ENCODE measurements around the gene LRBA. TPM values are rescaled to one million over a fixed set of nuclear protein-coding genes. Genes with fewer than 3 reads are reported as not detected.

Gene LRBA
- total RNA-seq, 1 experiment from 2014 or later = 69.1 TPM

- TF ChIP-seq MYBL2 (CRISPR knock-in tag; IDR thresholded peaks at IDR 0.05) (no peak), SMAD4 (CRISPR knock-in tag; IDR thresholded peaks at IDR 0.05) (no peak), ZNF532 (CRISPR knock-in tag; IDR thresholded peaks at IDR 0.05; ENCODE audit: borderline replicate concordance) (no peak), USF1 (CRISPR knock-in tag; IDR thresholded peaks at IDR 0.05) (no peak), ZNF512 (CRISPR knock-in tag; IDR thresholded peaks at IDR 0.05; ENCODE audit: borderline replicate concordance) (no peak)
- no peak overlapping the region for H3K4me3 Mint-ChIP-seq
- ATAC-seq (peak; percentile 38; the same call in 1 of the 2 replicates), DNase-seq (ENCODE audit: low spot score) (no peak)
- peaks cover 12% of the 10 kb centered on the region for H3K9me3 Mint-ChIP-seq
- peak overlapping the region; percentile 48; the same call in 1 of the 2 replicates for H3K27ac Mint-ChIP-seq
- no peaks in the 10 kb centered on the region for H3K27me3 Mint-ChIP-seq (ENCODE audit: low read depth)
- ChIA-PET POLR2A (no interaction called here), CTCF (interaction anchor here (1.3 kb wide), 1 partner anchor 76 kb away, joined by 5 read pairs; no protein-coding TSS in a partner anchor)
- H3K4me1 Mint-ChIP-seq = no peaks in the 10 kb centered on the region
- H3K36me3 Mint-ChIP-seq = peaks cover 15% of the 10 kb centered on the region
These were observed 291.2 kb downstream of the LRBA start for GRCh38 chr4:150723727-150724411.

GRCh38 chr4:150722908-150723362 is 292.1 kb downstream of the LRBA start:
- peak; percentile 94 for ATAC-seq
- Mint-ChIP-seq H3K27ac (0 out of 2 replicates have a peak overlapping the region, but pooled peaks have one; percentile 37), H3K36me3 (peaks cover 15% of the 10 kb centered on the region), H3K27me3 (ENCODE audit: low read depth) (no peaks in the 10 kb centered on the region), H3K9me3 (peaks cover 12% of the 10 kb centered on the region), H3K4me1 (no peaks in the 10 kb centered on the region), H3K4me3 (no peak overlapping the region)
- ChIA-PET CTCF (interaction anchor here (1.1 to 1.3 kb wide), 2 partner anchors 77 to 480 kb away, joined by 3 to 5 read pairs; no protein-coding TSS in a partner anchor), POLR2A (no interaction called here)
- DNase-seq (ENCODE audit: low spot score) = no peak
- TF ChIP-seq ETV6 (CRISPR knock-in tag; IDR thresholded peaks at IDR 0.05) = no peak
- TF ChIP-seq TEAD1 (CRISPR knock-in tag; IDR thresholded peaks at IDR 0.05) = no peak
- no peak for TF ChIP-seq MYBL2 (CRISPR knock-in tag; IDR thresholded peaks at IDR 0.05)
- TF ChIP-seq ATF3 (CRISPR knock-in tag; conservative IDR thresholded peaks at IDR 0.05) = no peak
- TF ChIP-seq PREB (CRISPR knock-in tag; IDR thresholded peaks at IDR 0.05; ENCODE audit: borderline replicate concordance) = no peak
- TF ChIP-seq HMGXB4 (CRISPR knock-in tag; IDR thresholded peaks at IDR 0.05) = no peak
- no peak for TF ChIP-seq ZNF281 (CRISPR knock-in tag; IDR thresholded peaks at IDR 0.05)
- no peak for TF ChIP-seq ATF6 (CRISPR knock-in tag; IDR thresholded peaks at IDR 0.05)
